B cell (primary cell): Measurements from ENCODE around the gene CEMIP. TPM values are rescaled to one million over a fixed set of nuclear protein-coding genes. Genes with fewer than 3 reads are reported as not detected.

Experiments used
- ATAC-seq: fragments of 200-7000 bp; cut with Tn5 transposase; one replicate; pipeline ENCODE4 v1.10.0; 2021; ENCODE audit warnings: low read depth, mild to moderate bottlenecking, moderate number of reproducible peaks, moderate library complexity
- CTCF ChIA-PET: fragments of 350-600 bp; sonication (Branson Sonifier 250); formaldehyde crosslinking; loops from one replicate; lab custom pipeline; 2021; ENCODE audit warnings: antibody characterized with exemption, inconsistent platforms; lab: Charles Lee
- POLR2A ChIA-PET: fragments of 350-600 bp; sonication (Branson Sonifier 250); formaldehyde crosslinking; loops from one replicate; lab custom pipeline; 2021; ENCODE audit warnings: antibody characterized with exemption; lab: Charles Lee
- DNase-seq: peaks from one replicate; pipeline ENCODE4 v3.0.0; 2013
- H2AFZ ChIP-seq: 2 replicates; pipeline ENCODE4 v1.6.1; 2012; ENCODE audit warnings: mild to moderate bottlenecking, low read depth, low read length; ENCODE audit not compliant: insufficient read depth, poor library complexity, severe bottlenecking
- H3K27ac ChIP-seq, 2 donors: 1 replicate in 1 of 2; 2 replicates in 1 of 2; pipeline ENCODE4 v1.5.1; 2012 to 2013; ENCODE audit warnings: low read length in 2 of 2, mild to moderate bottlenecking in 2 of 2, moderate library complexity in 1 of 2
- H3K27me3 ChIP-seq, 4 experiments: fragments of 200-600 bp in 1 of 4; sonication (generic) in 1 of 4; replicated peaks in 1 of 4; 1 replicate in 2 of 4; 2 replicates in 2 of 4; pipeline versions ENCODE4 v1.6.1 to v1.7.0; 2013 to 2016; ENCODE audit warnings: low read length in 3 of 4, mild to moderate bottlenecking in 2 of 4, mixed read lengths in 1 of 4, moderate library complexity in 1 of 4; ENCODE audit not compliant: insufficient read depth in 4 of 4, control insufficient read depth in 3 of 4; ENCODE audit errors: control extremely low read depth in 1 of 4
- H3K36me3 ChIP-seq, 2 experiments: replicated peaks in 1 of 2; 1 replicate in 1 of 2; 2 replicates in 1 of 2; pipeline versions ENCODE4 v1.6.1 to v1.7.1; 2013; ENCODE audit warnings: low read length in 1 of 2; ENCODE audit not compliant: insufficient read depth in 2 of 2, control insufficient read depth in 1 of 2; ENCODE audit errors: control extremely low read depth in 1 of 2, extremely low read depth in 1 of 2
- H3K4me1 ChIP-seq, 2 donors: fragments of 200-600 bp in 1 of 2; sonication (generic) in 1 of 2; 1 replicate in 1 of 2; 2 replicates in 1 of 2; pipeline versions ENCODE4 v1.5.1 to v1.6.1; 2013 to 2017; ENCODE audit warnings: low read length in 2 of 2; ENCODE audit not compliant: control insufficient read depth in 2 of 2, insufficient read depth in 2 of 2
- H3K4me2 ChIP-seq: replicated peaks from 2 replicates; pipeline ENCODE3; 2012; ENCODE audit warnings: mild to moderate bottlenecking, low read depth, low read length; ENCODE audit not compliant: poor library complexity, severe bottlenecking
- H3K4me3 ChIP-seq, 5 experiments: fragments of 200-600 bp in 1 of 5; sonication (generic) in 1 of 5; 1 replicate in 3 of 5; 2 replicates in 2 of 5; pipeline versions ENCODE4 v1.5.1 to v1.7.0; 2011 to 2016; ENCODE audit warnings: low read length in 4 of 5, mild to moderate bottlenecking in 4 of 5, low read depth in 2 of 5, control low read depth in 1 of 5, moderate library complexity in 1 of 5; ENCODE audit not compliant: insufficient read depth in 1 of 5; ENCODE audit errors: control extremely low read depth in 1 of 5, extremely low read depth in 1 of 5
- H3K79me2 ChIP-seq: fragments of 200-600 bp; sonication (generic); one replicate; pipeline ENCODE4 v1.6.0; 2016; ENCODE audit warnings: low read length; ENCODE audit not compliant: control insufficient read depth, insufficient read depth
- H3K9ac ChIP-seq: fragments of 200-600 bp; sonication (generic); 2 replicates; pipeline ENCODE4 v1.6.1; 2017; ENCODE audit warnings: mild to moderate bottlenecking, low read length, moderate library complexity
- H3K9me3 ChIP-seq, 3 donors: one replicate each; pipeline versions ENCODE4 v1.6.1 to v1.7.1; 2013; ENCODE audit warnings: low read length in 2 of 3; ENCODE audit not compliant: control insufficient read depth in 2 of 3, insufficient read depth in 1 of 3; ENCODE audit errors: control extremely low read depth in 1 of 3
- H4K20me1 ChIP-seq: 2 replicates; pipeline ENCODE4 v1.6.0; 2012; ENCODE audit warnings: mild to moderate bottlenecking, low read length; ENCODE audit not compliant: insufficient read depth, control insufficient read depth, poor library complexity, severe bottlenecking
- H3K27ac Mint-ChIP-seq: one replicate; pipeline ENCODE4 v1.8.0; 2021; ENCODE audit warnings: mixed read lengths
- H3K27me3 Mint-ChIP-seq: one replicate; pipeline ENCODE4 v1.8.0; 2021; ENCODE audit warnings: mixed read lengths
- H3K4me1 Mint-ChIP-seq: one replicate; pipeline ENCODE4 v1.8.0; 2021; ENCODE audit warnings: mixed read lengths
- H3K4me3 Mint-ChIP-seq: one replicate; pipeline ENCODE4 v1.8.0; 2021; ENCODE audit warnings: mixed read lengths
- H3K9me3 Mint-ChIP-seq: one replicate; pipeline ENCODE4 v1.8.0; 2022; ENCODE audit warnings: mixed read lengths; ENCODE audit not compliant: insufficient read depth
- CTCF ChIP-seq: fragments of 200-600 bp; IDR thresholded peaks from one replicate; pipeline ENCODE4 v1.8.0; 2022; ENCODE audit warnings: antibody characterized with exemption, mild to moderate bottlenecking
- EZH2 ChIP-seq: IDR thresholded peaks from 2 replicates; pipeline ENCODE4 v1.6.1; 2012; ENCODE audit warnings: borderline replicate concordance, low read depth, mild to moderate bottlenecking, moderate library complexity, low read length; ENCODE audit not compliant: insufficient read depth, poor library complexity, severe bottlenecking
- WGBS: methylation state at CpG from one replicate; pipeline ENCODE4 v1.1.5; 2013; ENCODE audit warnings: missing lambda C conversion rate; ENCODE audit not compliant: insufficient coverage; 5-methylcytosine and 5-hydroxymethylcytosine counted together
- intact Hi-C: fragments of 100-400 bp; cut with micrococcal nuclease; formaldehyde crosslinking; loops from one replicate; pipeline ENCODE4 v1.10.0; 2022
- polyA plus RNA-seq: library from polyadenylated mRNA; depleted of rRNA; stranded (reverse); fragments of >200 nt; gene quantifications from 2 replicates; pipeline ENCODE4 v1.2.3, GENCODE V29; 2012
- total RNA-seq, 2 donors: library from RNA; stranded (reverse); fragments of 120-200 nt in 1 of 2; gene quantifications; 1 replicate in 1 of 2; 2 replicates in 1 of 2; pipeline versions ENCODE4 v1.2.3 to v1.2.4, GENCODE V29; 2013 to 2022

The CEMIP gene
- total and polyA plus RNA-seq, 2 donors (not counting 1 experiment from before 2014, with no cell fraction given): 0.32 TPM; not detected in 1

- H3K27ac ChIP-seq: no peak overlapping the region
- peaks cover 10% of the 10 kb centered on the region for H3K27me3 Mint-ChIP-seq
- no peak for DNase-seq
- no peaks in the 10 kb centered on the region for H3K4me1 Mint-ChIP-seq
- H3K27me3 ChIP-seq: no peaks in the 10 kb centered on the region
- intact Hi-C loops: no loop called here
- no peaks in the 10 kb centered on the region for H3K36me3 ChIP-seq
- no peaks in the 10 kb centered on the region for H4K20me1 ChIP-seq
- no peak overlapping the region for H3K9ac ChIP-seq
- CTCF ChIA-PET: no interaction called here
- H3K4me2 ChIP-seq: no peak overlapping the region
- no peaks in the 10 kb centered on the region for H3K79me2 ChIP-seq
- H3K27ac Mint-ChIP-seq: no peak overlapping the region
- H3K4me3 Mint-ChIP-seq: no peak overlapping the region
- H3K4me3 ChIP-seq: no peak overlapping the region
- H2AFZ ChIP-seq: no peak overlapping the region
- no peaks in the 10 kb centered on the region for H3K4me1 ChIP-seq
- TF ChIP-seq EZH2 (no peak), CTCF (no peak)
- ATAC-seq: no peak
- no peaks in the 10 kb centered on the region for H3K9me3 ChIP-seq
- POLR2A ChIA-PET: no interaction called here
- WGBS: 85% methylated on average over 2 of the region's 3 CpGs
- H3K9me3 Mint-ChIP-seq: no peaks in the 10 kb centered on the region
Measured at GRCh38 chr15:80888846-80889245, 109.7 kb downstream of the CEMIP start.

- ChIA-PET POLR2A (no interaction called here), CTCF (interaction anchor here (0.6 to 1.1 kb wide), 2 partner anchors 158 to 655 kb away, joined by 3 read pairs; no protein-coding TSS in a partner anchor)
- no peak overlapping the region for H3K4me3 ChIP-seq
- H3K4me1 ChIP-seq: no peaks in the 10 kb centered on the region
- H2AFZ ChIP-seq: no peak overlapping the region
- no peaks in the 10 kb centered on the region for H3K79me2 ChIP-seq
- Mint-ChIP-seq H3K27ac (no peak overlapping the region), H3K27me3 (peaks cover 10% of the 10 kb centered on the region), H3K4me1 (no peaks in the 10 kb centered on the region), H3K4me3 (no peak overlapping the region), H3K9me3 (no peaks in the 10 kb centered on the region)
- TF ChIP-seq EZH2 (no peak), CTCF (no peak)
- H3K4me2 ChIP-seq: no peak overlapping the region
- no peak for ATAC-seq
- no peaks in the 10 kb centered on the region for H3K36me3 ChIP-seq
- intact Hi-C loops: no loop called here
- no peaks in the 10 kb centered on the region for H3K27me3 ChIP-seq
- 88% methylated on average over 2 of the region's 8 CpGs for WGBS
- no peaks in the 10 kb centered on the region for H3K9me3 ChIP-seq
- H3K9ac ChIP-seq: no peak overlapping the region
- no peak for DNase-seq
- H3K27ac ChIP-seq: no peak overlapping the region
- H4K20me1 ChIP-seq: no peaks in the 10 kb centered on the region
Measured at GRCh38 chr15:80890341-80891005, 111.3 kb downstream of the CEMIP start.
